Neural crest cell (in vitro differentiated cells): Measurements from ENCODE around the gene NFS1. TPM values are rescaled to one million over a fixed set of nuclear protein-coding genes. Genes with fewer than 3 reads are reported as not detected.

ENCODE experiments used
- DNase-seq: peaks from one replicate; pipeline ENCODE4 v3.0.0; 2021; ENCODE audit warnings: low read depth, mixed read lengths, low spot score
- H3K27ac Mint-ChIP-seq: one replicate; pipeline ENCODE4 v1.8.0; 2021; ENCODE audit warnings: mild to moderate bottlenecking, mixed read lengths; ENCODE audit not compliant: unreplicated experiment
- H3K27me3 Mint-ChIP-seq: 2 replicates; pipeline ENCODE4 v1.8.0; 2021; ENCODE audit warnings: low read depth, mild to moderate bottlenecking, mixed read lengths
- H3K36me3 Mint-ChIP-seq: 2 replicates; pipeline ENCODE4 v1.8.0; 2021; ENCODE audit warnings: low read depth, mild to moderate bottlenecking, mixed read lengths
- H3K4me1 Mint-ChIP-seq: 2 replicates; pipeline ENCODE4 v1.8.0; 2021; ENCODE audit warnings: mixed read lengths
- H3K4me3 Mint-ChIP-seq: one replicate; pipeline ENCODE4 v1.8.0; 2021; ENCODE audit warnings: mild to moderate bottlenecking, mixed read lengths
- H3K9me3 Mint-ChIP-seq: 2 replicates; pipeline ENCODE4 v1.8.0; 2021; ENCODE audit warnings: mixed read lengths
- CTCF ChIP-seq: fragments of 200-600 bp; sonication (generic); conservative IDR thresholded peaks from 2 replicates; pipeline ENCODE4 v1.5.0; 2021; ENCODE audit warnings: antibody characterized with exemption, mild to moderate bottlenecking
- total RNA-seq: library from RNA; stranded (reverse); gene quantifications from 2 replicates; pipeline ENCODE4 v1.2.1, GENCODE V29; 2021

NFS1 gene
- total RNA-seq, 1 donor from 2014 or later = 21.3 TPM

GRCh38 chr20:35640724-35641123, 58.4 kb downstream of the NFS1 start:
- Mint-ChIP-seq H3K9me3 (no peaks in the 10 kb centered on the region), H3K27ac (no peak overlapping the region), H3K4me1 (peaks cover 10% of the 10 kb centered on the region), H3K4me3 (no peak overlapping the region), H3K36me3 (no peaks in the 10 kb centered on the region), H3K27me3 (no peaks in the 10 kb centered on the region)
- TF ChIP-seq CTCF = no peak
- no peak for DNase-seq

- Mint-ChIP-seq H3K9me3 (no peaks in the 10 kb centered on the region), H3K4me1 (peaks cover 10% of the 10 kb centered on the region), H3K27me3 (no peaks in the 10 kb centered on the region), H3K4me3 (no peak overlapping the region), H3K27ac (no peak overlapping the region), H3K36me3 (no peaks in the 10 kb centered on the region)
- no peak for DNase-seq
- no peak for TF ChIP-seq CTCF
Observed at GRCh38 chr20:35638751-35639150, 60.4 kb downstream of the NFS1 start.

GRCh38 chr20:35637276-35637675, 61.9 kb downstream of the NFS1 start:
- Mint-ChIP-seq H3K9me3 (no peaks in the 10 kb centered on the region), H3K4me1 (peaks cover 4% of the 10 kb centered on the region)

GRCh38 chr20:35636095-35636494, 63.1 kb downstream of the NFS1 start:
- Mint-ChIP-seq H3K4me1 (no peaks in the 10 kb centered on the region), H3K27ac (no peak overlapping the region), H3K4me3 (no peak overlapping the region), H3K27me3 (no peaks in the 10 kb centered on the region), H3K9me3 (no peaks in the 10 kb centered on the region), H3K36me3 (no peaks in the 10 kb centered on the region)
- DNase-seq = no peak
- TF ChIP-seq CTCF = no peak

More at GRCh38 chr20:35637276-35637675, 61.9 kb downstream of the NFS1 start:
- Mint-ChIP-seq H3K27me3 (no peaks in the 10 kb centered on the region), H3K27ac (peak overlapping the region; percentile 5), H3K36me3 (no peaks in the 10 kb centered on the region), H3K4me3 (peak overlapping the region; percentile 11)
- DNase-seq = no peak
- no peak for TF ChIP-seq CTCF

- H3K27ac Mint-ChIP-seq = no peak overlapping the region
Observed at GRCh38 chr20:35635652-35636051, 63.5 kb downstream of the NFS1 start.

More at GRCh38 chr20:35635652-35636051, 63.5 kb downstream of the NFS1 start:
- Mint-ChIP-seq H3K27me3 (no peaks in the 10 kb centered on the region), H3K4me1 (no peaks in the 10 kb centered on the region), H3K4me3 (no peak overlapping the region), H3K9me3 (no peaks in the 10 kb centered on the region), H3K36me3 (no peaks in the 10 kb centered on the region)
- TF ChIP-seq CTCF = no peak
- DNase-seq = no peak
